Kidney glomerular epithelial cell (primary cell): ENCODE results near the gene ZNF20.

Source experiments
- DNase-seq: peaks from one replicate; lab custom pipeline; 2025; lab: John Stamatoyannopoulos, UW

Gene ZNF20

DNA sequence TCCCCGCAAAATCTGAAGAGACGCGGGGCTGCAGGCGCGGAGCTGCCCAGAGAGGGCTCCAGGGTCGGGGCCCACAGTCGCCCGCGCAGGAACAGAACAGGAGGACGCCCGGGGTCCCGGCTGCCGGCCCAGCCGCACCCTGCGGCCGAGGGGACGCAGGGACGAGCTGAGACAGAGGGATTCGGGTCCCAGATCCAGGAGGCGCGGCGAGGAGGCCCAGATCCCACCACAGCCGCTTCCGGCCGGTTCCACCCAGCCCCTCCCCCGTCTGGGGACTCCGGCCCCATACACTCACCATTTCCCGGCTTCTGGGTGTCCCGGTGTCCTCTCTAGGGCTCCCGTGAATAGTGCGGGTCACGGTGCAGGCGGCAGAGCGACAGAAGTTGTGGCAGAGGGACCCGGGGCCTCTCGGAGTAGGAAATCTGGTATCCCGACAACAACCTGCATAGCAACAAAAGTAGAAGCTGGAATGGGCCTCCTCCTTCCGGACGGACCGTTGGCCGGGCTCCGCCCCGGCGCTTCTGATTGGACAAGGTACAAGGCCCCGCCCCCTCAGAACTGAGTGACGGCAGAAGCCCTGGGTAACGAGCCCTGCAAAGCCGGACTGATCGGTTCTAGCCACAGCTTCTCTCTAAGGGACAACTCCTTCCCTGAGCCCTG is at the start of gene ZNF20:
ZNF20 (minus strand) TSS at position 466 of the 660 bp plus-strand sequence; CDS start at position 298, 168 bp downstream.
- peak; percentile 83 for DNase-seq

- DNase-seq: no peak
These were observed 47.5 kb upstream of the ZNF20 start for GRCh38 chr19:12187625-12188024.

DNA sequence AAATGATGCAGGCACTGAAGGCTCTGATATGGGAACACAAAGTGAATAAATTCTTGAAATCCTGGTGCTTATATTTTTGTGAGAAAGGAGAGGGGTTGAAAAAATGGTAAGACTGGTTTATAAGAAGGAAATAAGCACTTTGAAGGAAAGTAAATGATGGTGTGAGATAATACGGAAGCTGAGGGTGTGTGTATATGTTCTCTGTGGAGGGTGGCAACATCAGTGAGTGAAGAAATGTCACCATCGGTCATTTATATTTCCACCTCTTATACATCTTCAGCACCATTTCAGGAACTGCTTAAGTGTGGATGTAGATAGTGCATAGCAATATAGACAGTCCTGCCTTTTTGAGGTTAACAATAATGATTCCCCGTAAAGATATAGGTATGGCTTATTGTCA is 40.2 kb upstream of the ZNF20 start:
- no peak for DNase-seq

DNA sequence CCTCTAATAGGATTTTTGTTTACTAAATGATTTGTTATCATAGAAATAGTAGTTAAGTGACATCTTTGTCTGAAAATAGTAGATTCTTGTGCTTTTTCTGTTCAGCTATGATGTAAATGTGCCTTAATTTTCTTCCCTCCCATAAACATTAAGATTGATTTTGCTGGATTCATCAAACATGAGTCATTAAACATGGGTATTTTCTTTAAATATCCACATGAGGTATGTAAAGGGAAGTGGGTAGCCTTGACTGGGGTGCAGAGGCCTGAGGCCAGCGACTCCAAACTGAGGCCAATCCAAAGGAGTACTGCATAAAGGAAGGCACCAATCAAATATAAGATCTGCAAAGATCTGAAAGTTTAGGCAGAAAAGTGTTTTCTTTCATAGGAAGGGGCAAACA is 26.5 kb upstream of the ZNF20 start:
- no peak for DNase-seq

DNA sequence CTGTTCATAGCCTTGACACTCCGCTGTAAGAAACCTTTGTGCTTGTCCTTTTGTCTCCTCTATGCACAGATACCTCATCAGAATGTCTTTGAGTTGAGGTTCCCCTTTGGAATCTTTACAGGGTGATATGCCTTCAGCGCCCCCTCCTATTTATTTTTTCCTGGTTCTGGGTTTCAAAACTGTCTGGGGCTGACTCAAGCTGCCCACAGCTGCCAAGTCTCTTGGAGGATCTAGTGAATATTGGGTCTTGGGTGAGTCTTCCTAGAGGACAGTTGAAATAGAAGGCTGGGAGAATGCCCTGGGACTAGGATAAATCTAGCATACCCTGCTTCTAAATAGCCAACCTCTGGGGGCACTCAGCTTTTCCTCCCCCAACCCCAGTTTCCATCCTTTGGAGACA is 23.7 kb upstream of the ZNF20 start:
- DNase-seq: no peak

GRCh38 chr19:12162882-12163806 is 23.0 kb upstream of the ZNF20 start, which contains the start of gene ZNF136:
Gene ZNF136, plus strand, starts transcription at chr19:12163096. Its CDS starts 108 bp downstream, at chr19:12163204.
- peak; percentile 85 for DNase-seq

- DNase-seq: no peak
These were observed 22.3 kb upstream of the ZNF20 start for GRCh38 chr19:12162513-12162881.

DNA sequence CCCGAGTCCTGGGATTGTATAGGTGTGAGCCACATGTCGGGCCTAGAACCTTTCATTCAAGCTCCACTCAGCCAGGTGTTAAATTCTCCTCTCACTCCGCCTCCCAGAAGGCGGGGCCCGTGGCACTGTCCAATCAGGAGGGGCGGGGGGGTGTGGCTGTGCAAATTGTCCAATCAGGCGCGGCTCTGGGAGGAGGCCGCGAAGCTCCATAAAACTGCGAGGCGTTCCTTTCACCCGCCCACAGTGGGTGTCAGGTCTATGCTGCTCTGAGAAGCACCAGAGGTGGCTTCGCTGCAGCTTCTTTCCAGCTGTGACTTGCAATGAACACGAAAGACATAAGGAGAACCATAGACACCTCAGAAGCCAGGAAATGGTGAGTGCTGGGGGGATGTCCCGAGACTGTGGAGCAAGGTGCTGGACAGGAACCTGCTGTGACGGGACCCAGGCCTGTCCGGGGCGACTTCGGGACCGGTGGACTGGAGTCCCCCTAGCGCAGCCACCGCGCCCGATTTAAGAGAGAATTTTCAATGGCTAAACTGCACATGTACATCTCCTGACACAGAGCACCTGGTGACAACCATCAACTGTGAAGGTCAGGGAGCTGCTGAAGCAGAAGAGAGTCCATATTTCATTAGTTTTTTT is 19.7 kb upstream of the ZNF20 start:
- DNase-seq: no peak

- DNase-seq: peak; percentile 79
These were observed 16.3 kb upstream of the ZNF20 start, which contains the start of gene ZNF625 for GRCh38 chr19:12156223-12157058. Gene ZNF625, minus strand, starts transcription at chr19:12156734. Its CDS starts 176 bp downstream, at chr19:12156558.

DNA sequence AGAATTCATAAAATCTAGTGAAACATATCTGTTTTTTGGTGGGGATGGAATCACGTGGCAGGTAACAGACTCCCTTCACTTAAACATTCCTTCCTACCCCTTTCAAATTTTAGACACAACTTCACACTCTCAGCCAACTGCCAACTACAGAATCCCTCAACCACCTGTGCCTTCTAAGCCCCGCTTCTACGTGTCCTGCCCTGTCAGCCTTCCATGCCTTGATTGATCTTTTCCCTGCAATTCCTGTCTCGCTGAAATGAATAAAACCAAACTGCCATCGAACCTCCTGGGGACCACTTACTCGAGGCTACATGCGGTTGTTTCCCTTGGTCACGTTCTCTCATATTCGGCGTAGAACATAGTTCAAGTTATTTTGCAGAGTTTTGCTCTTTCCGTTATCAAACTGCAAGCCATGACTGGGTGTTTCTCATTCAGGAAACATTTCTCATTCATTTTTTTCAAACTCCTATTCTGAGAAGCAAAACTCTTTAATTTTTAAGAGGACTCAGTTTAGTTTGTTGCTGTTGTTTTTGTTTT is 15.2 kb upstream of the ZNF20 start:
- DNase-seq: no peak

DNA sequence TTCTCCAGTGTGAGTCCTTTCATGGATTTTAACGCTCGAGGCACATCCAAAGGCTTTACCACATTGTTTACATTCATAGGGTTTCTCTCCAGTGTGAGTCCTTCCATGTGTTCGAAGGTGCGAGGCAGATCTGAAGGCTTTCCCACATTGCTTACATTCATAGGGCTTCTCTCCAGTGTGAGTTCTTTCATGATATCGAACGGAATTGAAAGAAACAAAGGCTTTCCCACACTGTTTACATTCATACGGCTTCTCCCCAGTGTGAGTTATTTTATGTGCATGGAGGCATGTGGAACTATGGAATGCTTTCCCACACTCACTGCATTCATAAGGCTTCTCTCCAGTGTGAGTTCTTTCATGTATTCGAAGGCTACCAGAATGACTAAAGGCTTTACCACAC is 5.2 kb upstream of the ZNF20 start:
- no peak for DNase-seq

- DNase-seq: no peak
These were observed 1.2 kb upstream of the ZNF20 start for GRCh38 chr19:12141405-12141736.

GRCh38 chr19:12140545-12141404 is 625 bp upstream of the ZNF20 start:
- peak; percentile 66 for DNase-seq

DNA sequence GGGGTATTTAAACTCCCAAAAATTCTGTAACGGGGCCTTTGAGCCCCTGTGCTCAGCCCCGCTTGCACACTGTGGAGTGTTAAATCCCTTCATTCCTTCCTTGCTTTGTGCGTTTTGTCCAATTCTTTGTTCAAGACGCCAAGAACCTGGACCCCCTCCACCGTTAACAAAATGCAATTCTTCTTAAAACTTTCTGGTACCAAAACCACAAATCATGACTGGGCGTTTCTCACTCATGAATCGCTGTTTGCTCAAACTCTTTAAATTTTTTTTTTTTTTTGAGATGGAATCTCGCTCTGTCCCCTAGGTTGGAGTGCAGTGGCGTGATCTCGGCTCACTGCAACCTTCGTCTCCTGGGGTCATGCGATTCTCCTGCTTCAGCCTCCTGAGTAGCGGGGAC is 881 bp downstream of the ZNF20 start:
- no peak for DNase-seq

DNA sequence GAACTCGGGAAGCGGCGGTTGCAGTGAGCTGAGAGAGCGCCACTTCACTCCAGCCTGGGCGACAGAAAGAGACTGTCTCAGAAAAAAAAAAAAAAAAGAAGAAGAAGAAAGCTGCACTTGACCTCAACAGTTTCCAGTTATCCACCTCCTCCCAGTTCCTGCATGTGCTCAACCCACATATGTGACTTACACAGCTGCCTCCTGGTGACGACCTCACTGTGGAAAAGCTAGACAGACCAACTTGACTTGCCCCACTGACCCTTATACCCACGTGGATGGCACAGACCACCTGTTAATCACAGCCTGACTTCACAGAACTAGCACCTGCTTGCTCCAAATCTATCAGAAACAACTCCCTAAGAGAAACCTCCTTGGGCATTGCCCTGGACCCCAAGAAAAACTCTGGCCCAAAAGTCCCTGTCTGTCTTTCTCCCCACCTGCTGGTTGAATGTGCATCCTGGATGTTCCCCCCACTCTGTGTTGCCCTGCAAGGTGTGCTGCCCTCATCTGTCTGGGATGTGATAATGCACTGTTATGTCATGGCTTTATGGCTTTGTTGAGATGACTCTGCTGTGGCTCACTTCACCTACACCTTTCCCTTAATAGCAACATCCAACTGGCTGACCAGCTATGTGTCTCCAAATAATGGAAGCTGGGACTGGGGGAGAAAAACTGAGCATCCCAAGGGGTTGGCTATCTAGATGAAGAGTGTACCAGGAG is 2.8 kb downstream of the ZNF20 start:
- DNase-seq: no peak

DNA sequence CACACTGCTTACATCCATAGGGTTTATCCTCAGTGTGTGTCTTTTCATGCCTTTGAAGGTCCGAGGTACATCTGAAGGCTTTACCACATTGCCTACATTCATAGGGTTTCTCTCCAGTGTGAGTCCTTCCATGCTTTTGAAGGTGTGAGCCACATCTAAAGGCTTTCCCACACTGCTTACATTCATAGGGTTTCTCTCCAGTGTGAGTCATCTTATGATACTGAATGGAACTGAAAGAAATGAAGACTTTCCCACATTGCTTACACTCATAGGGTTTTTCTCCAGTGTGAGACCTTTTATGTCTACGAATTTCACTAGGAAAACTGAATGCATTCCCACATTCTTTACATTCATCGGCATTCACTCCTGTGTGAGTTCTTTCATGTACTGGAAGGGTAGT is 7.1 kb downstream of the ZNF20 start:
- DNase-seq: no peak

DNA sequence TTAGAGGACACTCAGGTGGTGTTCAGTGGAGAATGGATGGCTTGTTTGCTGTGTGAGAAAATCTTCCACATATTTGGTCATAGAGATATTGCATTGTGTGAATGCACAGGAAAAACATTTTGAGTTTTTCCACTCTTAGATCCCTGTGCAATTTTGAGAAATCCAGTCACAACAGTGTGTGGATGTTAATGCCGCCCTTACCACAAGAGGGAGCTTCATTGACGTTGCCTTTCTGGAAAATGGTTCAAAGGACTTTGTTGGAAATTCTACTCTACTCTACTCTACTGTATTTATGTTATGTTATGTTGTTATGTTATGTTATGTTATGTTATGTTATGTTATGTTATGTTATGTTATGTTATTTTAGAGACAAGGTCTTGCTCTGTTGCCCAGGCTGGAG is 13.4 kb downstream of the ZNF20 start:
- no peak for DNase-seq

GRCh38 chr19:12117201-12117970 is 22.8 kb downstream of the ZNF20 start:
- DNase-seq: no peak

DNA sequence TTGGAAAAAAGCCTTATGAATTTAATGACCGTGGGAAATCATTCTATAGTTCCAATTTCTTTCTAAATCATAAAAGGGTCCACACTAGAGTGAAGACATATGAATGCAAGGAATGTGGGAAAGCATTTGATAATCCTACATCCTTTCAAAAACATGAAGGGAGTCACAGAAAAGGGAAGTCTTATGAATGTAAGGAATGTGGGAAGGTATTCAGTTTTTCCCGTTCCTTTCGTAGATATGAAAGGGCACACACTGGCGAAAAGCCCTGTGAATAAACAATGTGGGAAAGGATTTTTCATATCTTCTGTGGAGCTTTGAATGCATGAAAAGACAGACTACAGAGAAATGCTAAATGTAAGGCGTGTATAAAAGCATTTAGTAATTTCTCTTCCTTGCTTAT is 27.0 kb downstream of the ZNF20 start:
- DNase-seq: no peak
